Stimulated activated CD4-positive, alpha-beta T cell treated with anti-CD3 and anti-CD28 coated beads, Interleukin-4, amount 100 ng/mL, for 24 hours (primary cell): ENCODE measurements around the gene HOXD4.

Experiments used
- DNase-seq: peaks from one replicate; pipeline ENCODE4 v3.0.0-alpha.2; 2020

HOXD4 gene

GRCh38 chr2:176172895-176173566 is 21.7 kb downstream of the HOXD4 start:
- no peak for DNase-seq

- DNase-seq: no peak
Measured at GRCh38 chr2:176173567-176174381, 22.4 kb downstream of the HOXD4 start.

- no peak for DNase-seq
Measured at GRCh38 chr2:176174382-176174823, 23.1 kb downstream of the HOXD4 start.

- no peak for DNase-seq
Measured at GRCh38 chr2:176174824-176175708, 23.7 kb downstream of the HOXD4 start.

- no peak for DNase-seq
Measured at GRCh38 chr2:176175709-176176607, 24.6 kb downstream of the HOXD4 start.

- DNase-seq: no peak
Measured at GRCh38 chr2:176177580-176178037, 26.3 kb downstream of the HOXD4 start.

- no peak for DNase-seq
Measured at GRCh38 chr2:176178038-176178756, 26.8 kb downstream of the HOXD4 start.

- DNase-seq: no peak
Measured at GRCh38 chr2:176178757-176179295, 27.5 kb downstream of the HOXD4 start.

GRCh38 chr2:176181551-176181950 is 30.2 kb downstream of the HOXD4 start:
- DNase-seq: no peak

- DNase-seq: no peak
Measured at GRCh38 chr2:176182671-176183070, 31.3 kb downstream of the HOXD4 start.

- no peak for DNase-seq
Measured at GRCh38 chr2:176184749-176185148, 33.4 kb downstream of the HOXD4 start.

GRCh38 chr2:176186024-176186423 is 34.7 kb downstream of the HOXD4 start:
- no peak for DNase-seq

- no peak for DNase-seq
Measured at GRCh38 chr2:176187200-176187898, 36.0 kb downstream of the HOXD4 start.

GRCh38 chr2:176187899-176188773 is 36.8 kb downstream of the HOXD4 start, which contains the start of gene HOXD1:
Gene HOXD1, plus strand, starts transcription at chr2:176188668. Its CDS starts 134 bp downstream, at chr2:176188802.
- no peak for DNase-seq

- no peak for DNase-seq
Measured at GRCh38 chr2:176188774-176189680, 37.7 kb downstream of the HOXD4 start.

- DNase-seq: no peak
Measured at GRCh38 chr2:176189681-176190641, 38.6 kb downstream of the HOXD4 start.

- no peak for DNase-seq
Measured at GRCh38 chr2:176192351-176192750, 41.0 kb downstream of the HOXD4 start.
